ENCODE data around the gene NLE1.
"Not testable (repeated sequence)": the region's sequence is repeated elsewhere in the genome, so short reads cannot be mapped to it uniquely, and the experiment has no call there.

Gene NLE1

GRCh38 chr17:35161281-35161761 lies 19.2 kb upstream of the NLE1 start:
- no peak for DNase-seq

- DNase-seq = no peak
These were observed 18.5 kb upstream of the NLE1 start for GRCh38 chr17:35160354-35161201.

- no peak for DNase-seq
These were observed 17.8 kb upstream of the NLE1 start for GRCh38 chr17:35159940-35160339.

GRCh38 chr17:35155246-35155645 lies 13.1 kb upstream of the NLE1 start:
- DNase-seq = no peak

- no peak for DNase-seq
These were observed 12.4 kb upstream of the NLE1 start for GRCh38 chr17:35154196-35155165.

GRCh38 chr17:35152421-35153140 lies 10.5 kb upstream of the NLE1 start:
- no peak for DNase-seq

- not testable (repeated sequence) for DNase-seq
These were observed 9.0 kb upstream of the NLE1 start for GRCh38 chr17:35151080-35151479.

- no peak for DNase-seq
These were observed 7.8 kb upstream of the NLE1 start for GRCh38 chr17:35149941-35150340.

- DNase-seq = no peak
These were observed 6.0 kb upstream of the NLE1 start for GRCh38 chr17:35148144-35148543.

- no peak for DNase-seq
These were observed 5.3 kb upstream of the NLE1 start, which contains the start of gene UNC45B for GRCh38 chr17:35147375-35147905. TSS of gene UNC45B (plus strand) at chr17:35147817. CDS start at chr17:35148264, 447 bp downstream.

- no peak for DNase-seq
These were observed 4.2 kb upstream of the NLE1 start for GRCh38 chr17:35146214-35146833.

- DNase-seq = no peak
These were observed 2.7 kb upstream of the NLE1 start for GRCh38 chr17:35144840-35145239.

- no peak for DNase-seq
These were observed 329 bp upstream of the NLE1 start for GRCh38 chr17:35142467-35142796.

- no peak for DNase-seq
These were observed 3.9 kb downstream of the NLE1 start for GRCh38 chr17:35138218-35138617.

- no peak for DNase-seq
These were observed 6.8 kb downstream of the NLE1 start for GRCh38 chr17:35135322-35135721.

- no peak for DNase-seq
These were observed 9.1 kb downstream of the NLE1 start for GRCh38 chr17:35132816-35133550.

- no peak for DNase-seq
These were observed 10.0 kb downstream of the NLE1 start for GRCh38 chr17:35132099-35132498.

GRCh38 chr17:35130392-35130791 lies 11.7 kb downstream of the NLE1 start:
- DNase-seq = no peak

- no peak for DNase-seq
These were observed 12.1 kb downstream of the NLE1 start for GRCh38 chr17:35129973-35130351.

GRCh38 chr17:35129154-35129972 lies 12.7 kb downstream of the NLE1 start:
- no peak for DNase-seq

All from NCI-H2029 (cell line).